SU-DHL-6 (cell line): ENCODE data around the gene DNASE2B.

ENCODE experiments used
- H2AFZ ChIP-seq: fragments of 200-600 bp; sonication (generic); 2 replicates; pipeline ENCODE4 v1.6.1; 2014; ENCODE audit warnings: low read depth, mild to moderate bottlenecking, moderate library complexity, mixed read lengths, antibody characterized with exemption, low read length; ENCODE audit not compliant: severe bottlenecking
- H3F3A ChIP-seq: fragments of 200-600 bp; shearing (Covaris generic); 2 replicates; pipeline ENCODE4 v1.6.0; 2016; ENCODE audit warnings: antibody characterized with exemption, mild to moderate bottlenecking; ENCODE audit not compliant: insufficient read depth
- H3K27ac ChIP-seq: fragments of 200-600 bp; sonication (generic); 2 replicates; pipeline ENCODE4 v1.5.1; 2016; ENCODE audit warnings: low read depth, mild to moderate bottlenecking, low read length, moderate library complexity, mixed read lengths
- H3K27me3 ChIP-seq: fragments of 200-600 bp; sonication (generic), shearing (Covaris generic); 2 replicates; pipeline ENCODE4 v1.6.0; 2014; ENCODE audit warnings: mild to moderate bottlenecking, low read length
- H3K36me3 ChIP-seq: fragments of 200-600 bp; sonication (generic); 2 replicates; pipeline ENCODE4 v1.6.1; 2014; ENCODE audit warnings: mild to moderate bottlenecking, low read length, mixed read lengths
- H3K4me2 ChIP-seq: fragments of 300-600, 200-600 bp; shearing (Covaris generic), sonication (generic); 2 replicates; pipeline ENCODE4 v1.6.0; 2014; ENCODE audit warnings: low read length, low read depth, mild to moderate bottlenecking; ENCODE audit not compliant: poor library complexity, severe bottlenecking
- H3K4me3 ChIP-seq: fragments of 200-600 bp; sonication (generic); 2 replicates; pipeline ENCODE4 v1.5.1; 2014; ENCODE audit warnings: antibody characterized with exemption, low read length, mild to moderate bottlenecking, mixed read lengths; ENCODE audit not compliant: insufficient read depth, poor library complexity, severe bottlenecking
- H3K79me2 ChIP-seq: fragments of 200-600 bp; sonication (generic); 2 replicates; pipeline ENCODE4 v1.6.1; 2014; ENCODE audit warnings: mild to moderate bottlenecking, low read length, moderate library complexity; ENCODE audit not compliant: insufficient read depth
- H3K9ac ChIP-seq: fragments of 200-600 bp; sonication (generic); 2 replicates; pipeline ENCODE4 v1.7.0; 2014; ENCODE audit warnings: mild to moderate bottlenecking, low read length
- H3K9me2 ChIP-seq: fragments of 200-600 bp; sonication (generic); replicated peaks from 2 replicates; pipeline ENCODE4 v1.6.1; 2014; ENCODE audit warnings: low read length; ENCODE audit not compliant: insufficient read depth
- H3K9me3 ChIP-seq: fragments of 200-600 bp; sonication (generic); 2 replicates; pipeline ENCODE4 v1.6.1; 2014; ENCODE audit warnings: low read length, mixed read lengths; ENCODE audit not compliant: insufficient read depth
- H4K20me1 ChIP-seq: fragments of 200-600 bp; sonication (generic); 2 replicates; pipeline ENCODE4 v1.6.1; 2014; ENCODE audit warnings: low read depth, mild to moderate bottlenecking, antibody characterized with exemption, low read length, moderate library complexity, mixed read lengths
- CTCF ChIP-seq: fragments of 200-600 bp; sonication (generic); IDR thresholded peaks from one replicate; pipeline ENCODE4 v1.5.1; 2017; ENCODE audit warnings: antibody characterized with exemption, mild to moderate bottlenecking, low read length, moderate library complexity; ENCODE audit not compliant: insufficient read depth, poor library complexity, severe bottlenecking
- EZH2phosphoT487 ChIP-seq: fragments of 200-600 bp; sonication (generic), shearing (Covaris generic); conservative IDR thresholded peaks from 2 replicates; pipeline ENCODE4 v1.6.1; 2018; ENCODE audit warnings: mild to moderate bottlenecking, antibody characterized with exemption, low read length, moderate library complexity, mixed read lengths

Gene DNASE2B

DNA sequence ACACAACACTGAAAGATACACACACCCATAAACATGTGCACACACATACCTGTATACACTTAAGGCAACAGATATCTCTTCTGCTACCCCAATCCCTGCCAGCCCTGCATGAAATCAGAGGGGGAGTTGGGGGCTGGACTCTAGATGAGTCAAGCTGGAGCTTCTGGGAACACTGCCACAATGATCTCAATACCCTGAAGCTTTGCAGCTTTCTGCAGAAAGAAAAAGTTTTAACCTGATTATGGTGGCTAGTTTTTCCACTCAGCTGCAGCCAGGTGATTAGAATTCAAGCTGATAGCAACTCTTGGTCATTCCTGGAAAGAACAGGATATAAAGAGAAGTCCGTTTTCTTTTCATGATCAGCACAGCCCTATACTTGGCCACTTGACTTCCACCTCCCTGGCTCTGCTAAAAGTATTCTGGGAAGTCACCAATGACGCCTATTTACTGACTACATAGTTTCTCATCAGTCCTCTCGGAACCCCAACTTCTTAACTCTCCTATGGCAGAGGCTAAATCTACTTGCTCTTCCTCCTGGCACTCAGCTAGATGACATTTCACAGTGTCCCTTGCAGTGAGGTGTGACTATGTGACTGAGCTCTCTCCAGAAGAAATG is 20.7 kb upstream of the DNASE2B start:
- H3K9me2 ChIP-seq: no peaks in the 10 kb centered on the region
- no peak overlapping the region for H3K27ac ChIP-seq
- no peaks in the 10 kb centered on the region for H3F3A ChIP-seq
- no peaks in the 10 kb centered on the region for H4K20me1 ChIP-seq
- H3K79me2 ChIP-seq: no peaks in the 10 kb centered on the region
- no peaks in the 10 kb centered on the region for H3K9me3 ChIP-seq
- H2AFZ ChIP-seq: no peak overlapping the region
- H3K4me3 ChIP-seq: no peak overlapping the region
- TF ChIP-seq EZH2phosphoT487 (no peak), CTCF (no peak)
- H3K27me3 ChIP-seq: no peaks in the 10 kb centered on the region
- H3K9ac ChIP-seq: no peak overlapping the region
- no peak overlapping the region for H3K4me2 ChIP-seq
- no peaks in the 10 kb centered on the region for H3K36me3 ChIP-seq

- H3K9ac ChIP-seq: no peak overlapping the region
- no peaks in the 10 kb centered on the region for H3K9me2 ChIP-seq
- no peak overlapping the region for H3K4me3 ChIP-seq
- no peak overlapping the region for H3K27ac ChIP-seq
- H3K9me3 ChIP-seq: no peaks in the 10 kb centered on the region
- H2AFZ ChIP-seq: no peak overlapping the region
- H3K36me3 ChIP-seq: no peaks in the 10 kb centered on the region
- no peaks in the 10 kb centered on the region for H3K27me3 ChIP-seq
- no peaks in the 10 kb centered on the region for H3F3A ChIP-seq
- TF ChIP-seq CTCF (no peak), EZH2phosphoT487 (no peak)
- H3K4me2 ChIP-seq: no peak overlapping the region
- H4K20me1 ChIP-seq: no peaks in the 10 kb centered on the region
- no peaks in the 10 kb centered on the region for H3K79me2 ChIP-seq
These were observed 19.0 kb upstream of the DNASE2B start for GRCh38 chr1:84379138-84379916.

- H3K9ac ChIP-seq: no peak overlapping the region
- no peaks in the 10 kb centered on the region for H3K79me2 ChIP-seq
- no peaks in the 10 kb centered on the region for H3K9me3 ChIP-seq
- no peak overlapping the region for H3K27ac ChIP-seq
- no peaks in the 10 kb centered on the region for H4K20me1 ChIP-seq
- H3K27me3 ChIP-seq: no peaks in the 10 kb centered on the region
- H3F3A ChIP-seq: no peaks in the 10 kb centered on the region
- no peaks in the 10 kb centered on the region for H3K9me2 ChIP-seq
- no peaks in the 10 kb centered on the region for H3K36me3 ChIP-seq
- TF ChIP-seq EZH2phosphoT487: no peak
- no peak for TF ChIP-seq CTCF
- H2AFZ ChIP-seq: no peak overlapping the region
- no peak overlapping the region for H3K4me3 ChIP-seq
- no peak overlapping the region for H3K4me2 ChIP-seq
These were observed 18.4 kb upstream of the DNASE2B start for GRCh38 chr1:84379917-84380180.
